Measurements from ENCODE around the gene GMDS.

Gene GMDS

GRCh38 chr6:1585669-1586049 lies 659.7 kb downstream of the GMDS start:
- H3K27ac ChIP-seq (ENCODE audit: low read length): no peak overlapping the region
- H3K4me1 ChIP-seq (ENCODE audit: insufficient read depth, low read length): no peaks in the 10 kb centered on the region
- H3K27me3 ChIP-seq (ENCODE audit: insufficient read depth, low read length, poor library complexity): no peaks in the 10 kb centered on the region
- no peak for ATAC-seq (ENCODE audit: insufficient read depth, low read depth)
- no peaks in the 10 kb centered on the region for H4K20me1 ChIP-seq (ENCODE audit: insufficient read depth, low read length)
- no peak overlapping the region for H3K9ac ChIP-seq (ENCODE audit: low read depth, low read length)
- no peaks in the 10 kb centered on the region for H3K79me2 ChIP-seq (ENCODE audit: insufficient read depth, low read length)
- no peak overlapping the region for H2AFZ ChIP-seq (ENCODE audit: low read depth, low read length)
- H3K4me3 ChIP-seq (ENCODE audit: low read depth in 1 of 2, low read length in 2 of 2): no peak overlapping the region
- no peaks in the 10 kb centered on the region for H3K9me3 ChIP-seq (ENCODE audit: insufficient read depth, low read length, severe bottlenecking)
- H3K36me3 ChIP-seq (ENCODE audit: insufficient read depth, low read length): no peaks in the 10 kb centered on the region
- TF ChIP-seq CTCF (IDR thresholded peaks at IDR 0.05; ENCODE audit: borderline replicate concordance, extremely low read depth, low read length, poor library complexity, severe bottlenecking) (no peak), EZH2 (IDR thresholded peaks at IDR 0.05; ENCODE audit: borderline replicate concordance, low read depth, low read length, severe bottlenecking) (no peak)
- no peak overlapping the region for H3K4me2 ChIP-seq (ENCODE audit: insufficient read depth, low read length)
- DNase-seq: no peak

GRCh38 chr6:1584996-1585668 lies 660.3 kb downstream of the GMDS start:
- ATAC-seq (ENCODE audit: insufficient read depth, low read depth) (no peak), DNase-seq (no peak)
- Histone ChIP-seq H3K27ac (ENCODE audit: low read length) (no peak overlapping the region), H3K36me3 (ENCODE audit: insufficient read depth, low read length) (no peaks in the 10 kb centered on the region), H3K79me2 (ENCODE audit: insufficient read depth, low read length) (no peaks in the 10 kb centered on the region), H3K4me2 (ENCODE audit: insufficient read depth, low read length) (no peak overlapping the region), H3K9ac (ENCODE audit: low read depth, low read length) (no peak overlapping the region), H3K4me1 (ENCODE audit: insufficient read depth, low read length) (no peaks in the 10 kb centered on the region), H3K27me3 (ENCODE audit: insufficient read depth, low read length, poor library complexity) (no peaks in the 10 kb centered on the region), H2AFZ (ENCODE audit: low read depth, low read length) (no peak overlapping the region), H4K20me1 (ENCODE audit: insufficient read depth, low read length) (no peaks in the 10 kb centered on the region), H3K4me3 (ENCODE audit: low read depth in 1 of 2, low read length in 2 of 2) (no peak overlapping the region), H3K9me3 (ENCODE audit: insufficient read depth, low read length, severe bottlenecking) (no peaks in the 10 kb centered on the region)
- TF ChIP-seq EZH2 (IDR thresholded peaks at IDR 0.05; ENCODE audit: borderline replicate concordance, low read depth, low read length, severe bottlenecking) (no peak), CTCF (IDR thresholded peaks at IDR 0.05; ENCODE audit: borderline replicate concordance, extremely low read depth, low read length, poor library complexity, severe bottlenecking) (no peak)

- Histone ChIP-seq H3K36me3 (ENCODE audit: insufficient read depth, low read length) (no peaks in the 10 kb centered on the region), H3K4me1 (ENCODE audit: insufficient read depth, low read length) (no peaks in the 10 kb centered on the region), H3K9ac (ENCODE audit: low read depth, low read length) (no peak overlapping the region), H3K27ac (ENCODE audit: low read length) (no peak overlapping the region), H4K20me1 (ENCODE audit: insufficient read depth, low read length) (no peaks in the 10 kb centered on the region), H3K9me3 (ENCODE audit: insufficient read depth, low read length, severe bottlenecking) (no peaks in the 10 kb centered on the region), H3K27me3 (ENCODE audit: insufficient read depth, low read length, poor library complexity) (no peaks in the 10 kb centered on the region), H2AFZ (ENCODE audit: low read depth, low read length) (no peak overlapping the region), H3K4me2 (ENCODE audit: insufficient read depth, low read length) (no peak overlapping the region), H3K4me3 (ENCODE audit: low read depth in 1 of 2, low read length in 2 of 2) (no peak overlapping the region), H3K79me2 (ENCODE audit: insufficient read depth, low read length) (no peaks in the 10 kb centered on the region)
- DNase-seq (no peak), ATAC-seq (ENCODE audit: insufficient read depth, low read depth) (no peak)
- TF ChIP-seq CTCF (IDR thresholded peaks at IDR 0.05; ENCODE audit: borderline replicate concordance, extremely low read depth, low read length, poor library complexity, severe bottlenecking) (no peak), EZH2 (IDR thresholded peaks at IDR 0.05; ENCODE audit: borderline replicate concordance, low read depth, low read length, severe bottlenecking) (no peak)
Observed at GRCh38 chr6:1584146-1584545, 661.3 kb downstream of the GMDS start.

Data from DND-41 (cell line).